DND-41 (cell line): Measurements from ENCODE around the gene AASDH.

ENCODE experiments used
- ATAC-seq: fragments of 200-7000 bp; cut with Tn5 transposase; 3 replicates; pipeline ENCODE4 v1.9.1; 2021; ENCODE audit warnings: low read depth; ENCODE audit not compliant: insufficient read depth
- DNase-seq: peaks from one replicate; pipeline ENCODE4 v3.0.0-alpha.2; 2020
- H2AFZ ChIP-seq: 2 replicates; pipeline ENCODE4 v1.6.0; 2012; ENCODE audit warnings: low read depth, low read length
- H3K27ac ChIP-seq: 2 replicates; pipeline ENCODE4 v1.5.1; 2012; ENCODE audit warnings: low read length, inconsistent platforms
- H3K27me3 ChIP-seq: fragments of 200-600 bp; sonication (generic); 2 replicates; pipeline ENCODE4 v1.6.0; 2012; ENCODE audit warnings: low read length, mild to moderate bottlenecking, inconsistent platforms; ENCODE audit not compliant: insufficient read depth, poor library complexity
- H3K36me3 ChIP-seq: 2 replicates; pipeline ENCODE4 v1.5.1; 2012; ENCODE audit warnings: low read length, inconsistent platforms; ENCODE audit not compliant: insufficient read depth
- H3K4me1 ChIP-seq: 2 replicates; pipeline ENCODE4 v1.5.1; 2012; ENCODE audit warnings: mild to moderate bottlenecking, low read length; ENCODE audit not compliant: insufficient read depth
- H3K4me2 ChIP-seq: 2 replicates; pipeline ENCODE4 v1.6.0; 2012; ENCODE audit warnings: mild to moderate bottlenecking, moderate library complexity, low read length, inconsistent platforms; ENCODE audit not compliant: insufficient read depth
- H3K4me3 ChIP-seq, 2 experiments: fragments of 200-600 bp in 1 of 2; shearing (Covaris generic) in 1 of 2; 2 replicates each; pipeline ENCODE4 v1.5.1; 2012 to 2016; ENCODE audit warnings: inconsistent platforms in 2 of 2, low read length in 2 of 2, mild to moderate bottlenecking in 2 of 2, low read depth in 1 of 2, moderate library complexity in 1 of 2
- H3K79me2 ChIP-seq: 2 replicates; pipeline ENCODE4 v1.6.0; 2012; ENCODE audit warnings: low read length, inconsistent platforms; ENCODE audit not compliant: insufficient read depth
- H3K9ac ChIP-seq: 2 replicates; pipeline ENCODE4 v1.6.0; 2012; ENCODE audit warnings: low read depth, mild to moderate bottlenecking, inconsistent platforms, low read length, moderate library complexity
- H3K9me3 ChIP-seq: 2 replicates; pipeline ENCODE4 v1.5.1; 2012; ENCODE audit warnings: low read length, moderate library complexity, mild to moderate bottlenecking, inconsistent platforms; ENCODE audit not compliant: insufficient read depth, severe bottlenecking
- H4K20me1 ChIP-seq: 2 replicates; pipeline ENCODE4 v1.6.0; 2012; ENCODE audit warnings: low read length; ENCODE audit not compliant: insufficient read depth
- CTCF ChIP-seq: IDR thresholded peaks from 2 replicates; pipeline ENCODE4 v1.5.1; 2012; ENCODE audit warnings: borderline replicate concordance, low read length, moderate library complexity, mild to moderate bottlenecking; ENCODE audit not compliant: poor library complexity, severe bottlenecking; ENCODE audit errors: extremely low read depth
- EZH2 ChIP-seq: IDR thresholded peaks from 3 replicates; pipeline ENCODE4 v1.6.1; 2012; ENCODE audit warnings: borderline replicate concordance, low read depth, mild to moderate bottlenecking, moderate library complexity, low read length, inconsistent platforms; ENCODE audit not compliant: severe bottlenecking

AASDH gene

GRCh38 chr4:56360071-56360470 lies 27.2 kb downstream of the AASDH start:
- ATAC-seq, result no peak
- Histone ChIP-seq H3K79me2 (no peaks in the 10 kb centered on the region), H3K27ac (no peak overlapping the region), H3K4me1 (no peaks in the 10 kb centered on the region), H3K36me3 (peaks cover 14% of the 10 kb centered on the region; the same call in 1 of the 2 replicates), H3K27me3 (no peaks in the 10 kb centered on the region), H3K9me3 (peaks cover 10% of the 10 kb centered on the region), H3K4me2 (no peak overlapping the region), H3K4me3 (no peak overlapping the region), H4K20me1 (no peaks in the 10 kb centered on the region), H2AFZ (no peak overlapping the region), H3K9ac (no peak overlapping the region)
- TF ChIP-seq CTCF, result no peak
- no peak for TF ChIP-seq EZH2
- DNase-seq, result no peak

GRCh38 chr4:56356650-56357049 lies 30.6 kb downstream of the AASDH start:
- H3K27ac ChIP-seq, result no peak overlapping the region
- H2AFZ ChIP-seq, result no peak overlapping the region
- H3K27me3 ChIP-seq, result no peaks in the 10 kb centered on the region
- H3K4me2 ChIP-seq, result no peak overlapping the region
- no peaks in the 10 kb centered on the region for H4K20me1 ChIP-seq
- peaks cover 12% of the 10 kb centered on the region; the same call in 1 of the 2 replicates for H3K36me3 ChIP-seq
- no peaks in the 10 kb centered on the region for H3K9me3 ChIP-seq
- H3K4me3 ChIP-seq, result no peak overlapping the region
- no peaks in the 10 kb centered on the region for H3K79me2 ChIP-seq
- no peaks in the 10 kb centered on the region for H3K4me1 ChIP-seq
- no peak for ATAC-seq
- TF ChIP-seq CTCF, result no peak
- no peak for TF ChIP-seq EZH2
- DNase-seq, result no peak
- no peak overlapping the region for H3K9ac ChIP-seq

- Histone ChIP-seq H2AFZ (no peak overlapping the region), H3K27me3 (no peaks in the 10 kb centered on the region)
Observed at GRCh38 chr4:56348576-56348975, 38.7 kb downstream of the AASDH start.

More at GRCh38 chr4:56348576-56348975, 38.7 kb downstream of the AASDH start:
- Histone ChIP-seq H3K9me3 (no peaks in the 10 kb centered on the region), H3K27ac (no peak overlapping the region), H3K4me1 (0 out of 2 replicates have a peak, but pooled peaks cover 3% of the 10 kb centered on the region), H3K79me2 (no peaks in the 10 kb centered on the region), H3K4me3 (no peak overlapping the region), H3K36me3 (peaks cover 28% of the 10 kb centered on the region), H3K4me2 (no peak overlapping the region), H4K20me1 (no peaks in the 10 kb centered on the region), H3K9ac (no peak overlapping the region)
- DNase-seq (no peak), ATAC-seq (no peak)
- TF ChIP-seq EZH2 (no peak), CTCF (no peak)
